ENCODE data around the gene ARHGEF28. TPM values are rescaled to one million over a fixed set of nuclear protein-coding genes. Genes with fewer than 3 reads are reported as not detected.

ARHGEF28 gene
- total and polyA plus RNA-seq, 9 of the 15 experiments (the other 6 are each of a cell fraction or from before 2014, with no cell fraction given): 0.27 TPM; not detected in 8

- Histone ChIP-seq H3K4me2 (ENCODE audit: insufficient read depth, low read length) (no peak overlapping the region), H3K27me3 (ENCODE audit: control insufficient read depth in 2 of 2, insufficient read depth in 2 of 2, low read length in 2 of 2) (peaks cover 0 to 2% of the 10 kb centered on the region in 2 experiments; a peak in 2 of 5 replicates), H3K27ac (ENCODE audit: extremely low read depth, low read depth, low read length) (no peak overlapping the region), H3K9me1 (ENCODE audit: control insufficient read depth, insufficient read depth, low read length) (no peaks in the 10 kb centered on the region), H4K20me1 (replicated peaks; ENCODE audit: control insufficient read depth, insufficient read depth, low read length) (no peaks in the 10 kb centered on the region), H2AFZ (ENCODE audit: low read depth, low read length) (no peak overlapping the region), H3K36me3 (ENCODE audit: control insufficient read depth, insufficient read depth, low read length) (no peaks in the 10 kb centered on the region), H3K9me3 (replicated peaks; ENCODE audit: control insufficient read depth, insufficient read depth, low read depth, low read length) (no peaks in the 10 kb centered on the region), H3K9ac (ENCODE audit: insufficient read depth in 1 of 2, low read depth in 2 of 2, low read length in 2 of 2) (no peak overlapping the region), H3K4me3 (no peak overlapping the region), H3K79me2 (ENCODE audit: control insufficient read depth, insufficient read depth, low read length) (no peaks in the 10 kb centered on the region), H3K4me1 (replicated peaks in 1 of 2; ENCODE audit: control insufficient read depth in 2 of 2, insufficient read depth in 2 of 2, low read length in 2 of 2) (no peaks in the 10 kb centered on the region)
- ChIA-PET POLR2A (interaction anchor here (0.6 kb wide), 1 partner anchor 802 kb away, joined by 4 read pairs; no protein-coding TSS in a partner anchor), CTCF (ENCODE audit: low intra/inter-chr PET ratio) (no interaction called here)
- ATAC-seq (no peak), FAIRE-seq (no peak), DNase-seq (ENCODE audit: extremely low read depth in 1 of 4, low spot score in 3 of 4) (no peak)
- no TSS peak for BruUV-seq (replicated peaks)
- intact Hi-C loops (cut with micrococcal nuclease): no loop called here
- no peak for TF ChIP-seq TFAM (CRISPR knock-in tag; conservative IDR thresholded peaks at IDR 0.05)
- no peak for TF ChIP-seq CBX8 (IDR thresholded peaks at IDR 0.05; ENCODE audit: borderline replicate concordance, extremely low read depth, low read depth, low read length, poor library complexity, severe bottlenecking)
- no peak for TF ChIP-seq CAMTA2 (CRISPR knock-in tag; conservative IDR thresholded peaks at IDR 0.05)
- TF ChIP-seq HNRNPUL1 (IDR thresholded peaks at IDR 0.05; ENCODE audit: low read length): no peak
- no peak for TF ChIP-seq SOX6 (IDR thresholded peaks at IDR 0.05)
- TF ChIP-seq DMBX1 (CRISPR knock-in tag; IDR thresholded peaks at IDR 0.05; ENCODE audit: borderline replicate concordance): no peak
- TF ChIP-seq HLTF (IDR thresholded peaks at IDR 0.05): no peak
- no peak for TF ChIP-seq HDAC1 (IDR thresholded peaks at IDR 0.05)
- no peak for TF ChIP-seq CTCF (IDR thresholded peaks at IDR 0.05 in 2 of 3, conservative IDR thresholded peaks at IDR 0.05 in 1 of 3; ENCODE audit: insufficient read depth in 2 of 3, low read depth in 1 of 3, low read length in 3 of 3)
- WGBS (ENCODE audit: insufficient coverage, low coverage, missing lambda C conversion rate): 1% methylated on average over 5 of the region's 5 CpGs
- in situ Hi-C loops (cut with MboI): no loop called here
Measured at GRCh38 chr5:73938938-73939320, 312.9 kb downstream of the ARHGEF28 start.
